HepG2 (cell line): ENCODE measurements around the gene IRF4.

Experiments used
- BRCA1 ChIP-seq: sonication (generic); formaldehyde crosslinking; IDR thresholded peaks from 2 replicates; pipeline ENCODE4 v1.4.0; 2020; ENCODE audit warnings: missing genetic modification reagents
- CC2D1A ChIP-seq: sonication (generic); formaldehyde crosslinking; IDR thresholded peaks from 2 replicates; pipeline ENCODE4 v1.8.1; 2023; ENCODE audit warnings: mild to moderate bottlenecking, missing genetic modification reagents
- CEBPB ChIP-seq: IDR thresholded peaks from 2 replicates; pipeline ENCODE4 v1.6.1; 2011; ENCODE audit warnings: low read depth, low read length, improper control_type of control experiment, borderline replicate concordance
- CREB1 ChIP-seq, 2 experiments: fragments of 450-650 bp in 1 of 2; IDR thresholded peaks; 2 replicates each; pipeline ENCODE4 v1.6.1; 2016 to 2017; ENCODE audit warnings: control low read depth in 1 of 2, mild to moderate bottlenecking in 1 of 2, missing compliant biosample characterization in 1 of 2, missing genetic modification characterization in 1 of 2
- EP300 ChIP-seq, 3 experiments: sonication (generic) in 1 of 3; formaldehyde crosslinking in 1 of 3; IDR thresholded peaks; 2 replicates each; pipeline versions ENCODE4 v1.5.1 to v1.6.1; 2011 to 2020; ENCODE audit warnings: low read depth in 2 of 3, low read length in 2 of 3, borderline replicate concordance in 1 of 3, improper control_type of control experiment in 1 of 3, mild to moderate bottlenecking in 1 of 3, missing genetic modification reagents in 1 of 3, moderate library complexity in 1 of 3
- POLR2AphosphoS5 ChIP-seq: IDR thresholded peaks from 2 replicates; pipeline ENCODE4 v1.6.1; 2012; ENCODE audit warnings: low read depth, low read length
- TBX3 ChIP-seq: fragments of 450-650 bp; IDR thresholded peaks from 2 replicates; pipeline ENCODE4 v1.6.1; 2017; ENCODE audit warnings: antibody characterized with exemption, mild to moderate bottlenecking, inconsistent platforms, borderline replicate concordance
- TCF12 ChIP-seq, 2 experiments: fragments of 450-650 bp in 1 of 2; sonication (generic) in 1 of 2; formaldehyde crosslinking in 1 of 2; IDR thresholded peaks; 2 replicates each; pipeline versions ENCODE4 v1.6.1 to v1.8.0; 2017 to 2022; ENCODE audit warnings: antibody characterized with exemption in 1 of 2, mild to moderate bottlenecking in 1 of 2, missing genetic modification reagents in 1 of 2, moderate library complexity in 1 of 2
- ZNF138 ChIP-seq: sonication (generic); formaldehyde crosslinking; IDR thresholded peaks from 2 replicates; pipeline ENCODE4 v1.5.0; 2020; ENCODE audit warnings: mild to moderate bottlenecking, low read depth, missing genetic modification reagents
- ZNF614 ChIP-seq: IDR thresholded peaks from 2 replicates; pipeline ENCODE4 v1.6.1; 2018; ENCODE audit warnings: missing biosample characterization, missing genetic modification reagents, inconsistent platforms, borderline replicate concordance
- TF ChIP-seq, protein P1 (sequence below): sonication (generic); formaldehyde crosslinking; IDR thresholded peaks from 2 replicates; pipeline ENCODE4 v1.4.0; 2020; ENCODE audit warnings: missing genetic modification reagents

DNA sequence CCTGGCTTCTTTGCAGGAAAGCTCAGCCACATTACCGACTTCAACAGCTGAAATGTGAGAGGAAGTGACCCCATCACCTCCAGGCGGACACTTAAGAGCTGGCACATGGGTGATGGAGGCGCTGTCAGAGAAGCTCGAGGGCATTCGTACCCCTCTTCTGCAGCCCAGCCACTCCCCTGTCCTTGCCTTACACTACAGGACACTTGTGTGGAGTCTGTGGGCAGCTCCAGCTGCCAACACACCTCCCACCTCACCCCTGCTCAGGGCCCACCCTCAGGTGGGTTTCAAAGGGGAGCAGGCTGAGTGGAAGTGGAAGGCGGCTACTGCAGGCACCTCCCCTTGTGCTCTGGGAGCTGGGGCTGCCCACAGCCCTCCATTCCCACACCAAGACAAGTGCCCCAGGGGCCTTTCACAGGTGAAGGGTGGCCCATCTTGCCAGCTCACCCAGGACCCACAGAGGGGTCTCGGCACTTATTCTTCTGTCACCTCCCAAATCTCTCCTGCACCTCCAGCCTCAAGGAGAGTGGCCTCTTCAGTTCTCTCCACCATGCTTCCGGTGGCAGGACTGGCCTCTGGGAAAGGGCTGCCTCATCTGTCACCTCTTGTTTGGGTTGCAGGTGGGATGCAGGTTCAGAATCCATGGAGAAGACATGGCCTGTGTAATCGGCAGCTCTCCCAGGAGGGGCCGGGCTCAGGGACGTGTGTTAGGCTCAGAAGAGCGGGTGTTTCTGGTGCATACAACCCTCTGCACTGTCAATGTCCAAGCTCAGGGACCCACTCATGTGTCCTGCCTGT lies 49.8 kb downstream of the IRF4 start:
- TF ChIP-seq BRCA1 (no peak), ZNF138 (CRISPR knock-in tag) (no peak), POLR2AphosphoS5 (no peak), CC2D1A (CRISPR knock-in tag) (no peak), EP300 (IDR thresholded peaks at IDR 0.05; ENCODE audit: low read depth in 2 of 2, low read length in 2 of 2) (no peak), EP300 (CRISPR knock-in tag; IDR thresholded peaks at IDR 0.05; ENCODE audit: borderline replicate concordance) (no peak), CEBPB (no peak), TCF12 (IDR thresholded peaks at IDR 0.05) (no peak), TCF12 (CRISPR knock-in tag; IDR thresholded peaks at IDR 0.05) (no peak), ZNF614 (CRISPR knock-in tag) (no peak), CREB1 (IDR thresholded peaks at IDR 0.05) (no peak), CREB1 (CRISPR knock-in tag; IDR thresholded peaks at IDR 0.05) (no peak), TBX3 (no peak)
- TF ChIP-seq, protein P1, sequence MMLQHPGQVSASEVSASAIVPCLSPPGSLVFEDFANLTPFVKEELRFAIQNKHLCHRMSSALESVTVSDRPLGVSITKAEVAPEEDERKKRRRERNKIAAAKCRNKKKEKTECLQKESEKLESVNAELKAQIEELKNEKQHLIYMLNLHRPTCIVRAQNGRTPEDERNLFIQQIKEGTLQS (CRISPR knock-in tag), result no peak
